NCI-H748 (cell line): Measurements from ENCODE around the gene ZNF350.
"Not testable (repeated sequence)": the region's sequence is repeated elsewhere in the genome, so short reads cannot be mapped to it uniquely, and the experiment has no call there.

ENCODE experiments used
- DNase-seq: peaks from one replicate; lab custom pipeline; 2025; ENCODE audit not compliant: unreplicated experiment; lab: John Stamatoyannopoulos, UW

The ZNF350 gene

GRCh38 chr19:51975787-51976186 lies 10.9 kb downstream of the ZNF350 start:
- not testable (repeated sequence) for DNase-seq

- peak; percentile 26 for DNase-seq
Observed at GRCh38 chr19:51971624-51972023, 15.0 kb downstream of the ZNF350 start.

- DNase-seq, result no peak
Observed at GRCh38 chr19:51970718-51971117, 15.9 kb downstream of the ZNF350 start.

GRCh38 chr19:51965583-51965982 lies 21.1 kb downstream of the ZNF350 start:
- DNase-seq, result no peak

GRCh38 chr19:51960621-51961233 lies 25.9 kb downstream of the ZNF350 start:
- DNase-seq, result not testable (repeated sequence)

- no peak for DNase-seq
Observed at GRCh38 chr19:51959791-51960190, 26.8 kb downstream of the ZNF350 start.

- DNase-seq, result not testable (repeated sequence)
Observed at GRCh38 chr19:51957846-51958245, 28.8 kb downstream of the ZNF350 start.

GRCh38 chr19:51948975-51949374 lies 37.7 kb downstream of the ZNF350 start:
- peak; percentile 80 for DNase-seq

- DNase-seq, result no peak
Observed at GRCh38 chr19:51946602-51947001, 40.0 kb downstream of the ZNF350 start.

- no peak for DNase-seq
Observed at GRCh38 chr19:51944798-51945552, 41.7 kb downstream of the ZNF350 start.

GRCh38 chr19:51938936-51939335 lies 47.7 kb downstream of the ZNF350 start:
- no peak for DNase-seq

GRCh38 chr19:51931921-51932320 lies 54.7 kb downstream of the ZNF350 start:
- DNase-seq, result no peak

- DNase-seq, result no peak
Observed at GRCh38 chr19:51927859-51928258, 58.8 kb downstream of the ZNF350 start.

- DNase-seq, result peak; percentile 96
Observed at GRCh38 chr19:51926784-51927741, 59.6 kb downstream of the ZNF350 start, which contains the start of gene ZNF613. ZNF613 (plus strand) TSS chr19:51927472; CDS start chr19:51936221, 8,749 bp downstream.

- no peak for DNase-seq
Observed at GRCh38 chr19:51926426-51926783, 60.2 kb downstream of the ZNF350 start.

GRCh38 chr19:51921949-51922348 lies 64.7 kb downstream of the ZNF350 start:
- DNase-seq, result no peak

- DNase-seq, result no peak
Observed at GRCh38 chr19:51919606-51920005, 67.0 kb downstream of the ZNF350 start.

GRCh38 chr19:51916167-51916566 lies 70.5 kb downstream of the ZNF350 start:
- no peak for DNase-seq

GRCh38 chr19:51915324-51915867 lies 71.2 kb downstream of the ZNF350 start:
- DNase-seq, result no peak
